ENCODE results near the gene LTBP2.

DNA sequence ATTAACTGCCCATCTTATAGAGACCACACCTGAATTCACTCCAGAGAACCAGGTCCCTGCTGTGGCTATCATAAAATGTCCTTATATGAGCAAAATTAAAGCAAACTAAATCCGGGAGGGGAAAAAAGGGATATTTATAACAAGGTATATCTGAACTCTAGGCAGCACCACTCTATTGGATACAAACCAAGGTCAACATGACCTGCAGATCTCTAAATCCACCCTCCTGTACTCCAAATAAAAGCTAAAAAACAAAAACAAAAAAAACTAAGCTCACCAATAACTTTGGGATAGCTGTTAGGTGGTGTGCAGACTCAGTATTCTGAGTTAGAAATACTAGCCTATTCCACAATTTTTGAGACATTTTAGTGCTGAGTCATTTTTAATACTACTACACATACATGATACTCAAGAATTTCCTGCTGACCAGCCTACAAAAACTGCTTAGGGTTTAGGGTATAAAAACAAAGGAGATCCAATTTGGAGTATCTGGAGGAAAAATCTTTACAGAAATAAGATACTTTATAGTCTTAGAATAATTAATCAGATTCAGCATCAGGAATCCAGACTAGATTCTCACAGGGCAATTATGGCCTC, 46.6 kb upstream of the LTBP2 start:
- TF ChIP-seq, protein P1, sequence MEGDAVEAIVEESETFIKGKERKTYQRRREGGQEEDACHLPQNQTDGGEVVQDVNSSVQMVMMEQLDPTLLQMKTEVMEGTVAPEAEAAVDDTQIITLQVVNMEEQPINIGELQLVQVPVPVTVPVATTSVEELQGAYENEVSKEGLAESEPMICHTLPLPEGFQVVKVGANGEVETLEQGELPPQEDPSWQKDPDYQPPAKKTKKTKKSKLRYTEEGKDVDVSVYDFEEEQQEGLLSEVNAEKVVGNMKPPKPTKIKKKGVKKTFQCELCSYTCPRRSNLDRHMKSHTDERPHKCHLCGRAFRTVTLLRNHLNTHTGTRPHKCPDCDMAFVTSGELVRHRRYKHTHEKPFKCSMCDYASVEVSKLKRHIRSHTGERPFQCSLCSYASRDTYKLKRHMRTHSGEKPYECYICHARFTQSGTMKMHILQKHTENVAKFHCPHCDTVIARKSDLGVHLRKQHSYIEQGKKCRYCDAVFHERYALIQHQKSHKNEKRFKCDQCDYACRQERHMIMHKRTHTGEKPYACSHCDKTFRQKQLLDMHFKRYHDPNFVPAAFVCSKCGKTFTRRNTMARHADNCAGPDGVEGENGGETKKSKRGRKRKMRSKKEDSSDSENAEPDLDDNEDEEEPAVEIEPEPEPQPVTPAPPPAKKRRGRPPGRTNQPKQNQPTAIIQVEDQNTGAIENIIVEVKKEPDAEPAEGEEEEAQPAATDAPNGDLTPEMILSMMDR (IDR thresholded peaks at IDR 0.05; ENCODE audit: low read length), result no peak
- TF ChIP-seq EZH2 (optimal IDR thresholded peaks at IDR 0.05; ENCODE audit: low read depth, low read length) (no peak), EZH2phosphoT487 (IDR thresholded peaks at IDR 0.05; ENCODE audit: low read length) (no peak)

Data from MM.1S (cell line).